AG10803 (cell line): ENCODE results near the gene FRMD4B.
A peak's percentile ranks its signal among the peaks of the same experiment; 100 is the strongest.

Experiments
- DNase-seq: peaks from one replicate; pipeline ENCODE4 v3.0.0; 2010; ENCODE audit warnings: low read depth
- H3K4me3 ChIP-seq: 2 replicates; pipeline ENCODE4 v1.5.1; 2011; ENCODE audit warnings: mild to moderate bottlenecking, low read length, control low read depth
- TF ChIP-seq, protein P1 (sequence below): conservative IDR thresholded peaks from 2 replicates; pipeline ENCODE4 v1.5.1; 2011; ENCODE audit warnings: mild to moderate bottlenecking, low read length, control low read depth, inconsistent platforms

FRMD4B gene

GRCh38 chr3:69385723-69386555 is at the start of gene FRMD4B:
Gene FRMD4B (minus strand): TSS chr3:69386088. CDS start chr3:69385989, 99 bp downstream.
- TF ChIP-seq, protein P1, sequence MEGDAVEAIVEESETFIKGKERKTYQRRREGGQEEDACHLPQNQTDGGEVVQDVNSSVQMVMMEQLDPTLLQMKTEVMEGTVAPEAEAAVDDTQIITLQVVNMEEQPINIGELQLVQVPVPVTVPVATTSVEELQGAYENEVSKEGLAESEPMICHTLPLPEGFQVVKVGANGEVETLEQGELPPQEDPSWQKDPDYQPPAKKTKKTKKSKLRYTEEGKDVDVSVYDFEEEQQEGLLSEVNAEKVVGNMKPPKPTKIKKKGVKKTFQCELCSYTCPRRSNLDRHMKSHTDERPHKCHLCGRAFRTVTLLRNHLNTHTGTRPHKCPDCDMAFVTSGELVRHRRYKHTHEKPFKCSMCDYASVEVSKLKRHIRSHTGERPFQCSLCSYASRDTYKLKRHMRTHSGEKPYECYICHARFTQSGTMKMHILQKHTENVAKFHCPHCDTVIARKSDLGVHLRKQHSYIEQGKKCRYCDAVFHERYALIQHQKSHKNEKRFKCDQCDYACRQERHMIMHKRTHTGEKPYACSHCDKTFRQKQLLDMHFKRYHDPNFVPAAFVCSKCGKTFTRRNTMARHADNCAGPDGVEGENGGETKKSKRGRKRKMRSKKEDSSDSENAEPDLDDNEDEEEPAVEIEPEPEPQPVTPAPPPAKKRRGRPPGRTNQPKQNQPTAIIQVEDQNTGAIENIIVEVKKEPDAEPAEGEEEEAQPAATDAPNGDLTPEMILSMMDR = no peak
- peak within 1 kb of the TSS; percentile 38 for H3K4me3 ChIP-seq
- peak; percentile 13 for DNase-seq

- TF ChIP-seq, protein P1 = no peak
- DNase-seq = no peak
- H3K4me3 ChIP-seq = no peak overlapping the region
These were observed 48.1 kb upstream of the FRMD4B start for GRCh38 chr3:69433969-69434325.

- TF ChIP-seq, protein P1 = no peak
- DNase-seq = no peak
- no peak overlapping the region for H3K4me3 ChIP-seq
These were observed 47.5 kb upstream of the FRMD4B start for GRCh38 chr3:69433121-69433968.

DNA sequence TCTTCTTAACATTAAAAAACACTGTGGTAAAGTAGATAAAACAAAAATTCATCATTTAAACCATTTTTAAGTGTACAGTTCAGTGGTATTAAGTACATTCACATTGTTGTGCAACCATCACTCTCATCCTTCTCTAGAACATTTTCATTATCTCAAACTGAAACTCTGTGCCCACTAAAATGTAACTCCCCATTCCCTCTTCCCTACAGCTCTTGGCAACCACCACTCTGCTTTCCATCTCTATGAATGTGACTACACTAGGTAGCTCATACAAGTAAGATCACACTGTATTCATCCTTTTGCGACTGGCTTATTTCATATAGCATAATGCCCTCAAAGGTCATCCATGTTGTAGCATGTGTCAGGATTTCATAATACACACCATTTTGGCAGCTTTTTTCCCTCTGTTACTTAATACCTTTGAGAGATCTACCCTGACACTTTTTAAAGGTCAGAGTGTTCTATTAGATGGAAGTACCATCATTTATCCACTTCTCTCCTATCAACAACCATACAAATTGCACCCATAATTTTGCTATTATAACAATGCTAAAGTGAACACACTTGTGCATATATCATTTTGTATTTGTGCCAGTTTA is 42.9 kb upstream of the FRMD4B start:
- DNase-seq = no peak
- no peak overlapping the region for H3K4me3 ChIP-seq
- TF ChIP-seq, protein P1 = no peak

DNA sequence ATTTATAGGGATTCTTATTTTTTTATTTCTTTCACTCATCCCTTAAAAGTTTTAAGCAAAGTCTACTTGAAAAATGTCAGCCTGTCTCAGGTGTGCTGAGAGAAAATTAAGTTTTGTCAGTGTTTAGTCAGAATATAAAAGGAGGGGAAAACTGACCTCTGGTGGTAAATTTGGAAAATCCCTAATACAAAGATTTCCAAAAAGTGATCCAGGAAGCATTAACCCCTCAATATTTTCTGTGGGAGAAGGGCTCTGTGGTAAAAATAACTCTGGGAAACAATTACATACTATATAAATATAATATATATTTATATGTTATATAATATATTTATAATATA is 41.0 kb upstream of the FRMD4B start:
- DNase-seq = no peak
- H3K4me3 ChIP-seq = no peak overlapping the region

DNA sequence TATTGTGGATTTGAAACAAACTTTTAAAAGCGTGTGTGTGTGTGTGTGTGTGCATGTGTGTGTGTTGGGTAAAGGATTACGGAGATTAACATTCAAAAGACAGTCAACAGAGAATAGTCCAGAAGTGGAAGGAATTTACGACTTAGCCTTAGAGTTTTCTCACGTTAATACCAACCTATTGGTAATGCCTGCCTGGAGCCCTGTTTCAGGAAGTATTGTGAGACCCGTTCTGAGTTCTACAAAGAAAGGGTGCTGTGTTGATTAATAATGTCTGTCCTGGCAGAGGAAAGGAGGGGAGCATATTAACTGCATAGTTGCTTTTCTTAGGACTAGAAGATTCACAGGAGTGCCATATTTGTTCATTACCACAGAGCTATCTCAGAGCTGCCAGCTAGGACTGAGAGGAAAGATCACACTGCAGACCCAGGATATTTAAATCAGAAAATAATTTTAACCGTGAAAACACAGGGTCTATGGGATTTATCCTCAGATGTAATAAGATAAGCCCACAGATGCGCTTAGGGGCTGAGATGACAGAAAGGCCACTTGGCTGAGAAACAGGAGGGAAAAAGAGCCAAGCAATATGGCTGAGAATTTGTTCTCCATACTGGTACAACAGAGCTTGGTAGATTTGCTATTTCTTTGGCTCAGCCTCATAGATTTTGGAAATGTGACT is 40.5 kb upstream of the FRMD4B start:
- TF ChIP-seq, protein P1 = no peak
- no peak overlapping the region for H3K4me3 ChIP-seq
- DNase-seq = no peak

More for the DNA sequence above, 41.0 kb upstream of the FRMD4B start:
- TF ChIP-seq, protein P1 = peak; percentile 27
